LNCAP (cell line): ENCODE results near the gene TLE4.

Source experiments
- CTCF ChIP-seq: fragments of 450-650 bp; IDR thresholded peaks from 2 replicates; pipeline ENCODE4 v1.5.1; 2017; ENCODE audit warnings: mild to moderate bottlenecking

Gene TLE4

GRCh38 chr9:79633558-79633957, 61.8 kb downstream of the TLE4 start:
- no peak for TF ChIP-seq CTCF

- TF ChIP-seq CTCF, result no peak
Observed at GRCh38 chr9:79637177-79637925, 65.6 kb downstream of the TLE4 start.

GRCh38 chr9:79638806-79639205, 67.0 kb downstream of the TLE4 start:
- no peak for TF ChIP-seq CTCF

GRCh38 chr9:79639354-79639753, 67.6 kb downstream of the TLE4 start:
- TF ChIP-seq CTCF, result no peak

GRCh38 chr9:79641070-79641469, 69.3 kb downstream of the TLE4 start:
- TF ChIP-seq CTCF, result no peak

GRCh38 chr9:79642671-79643070, 70.9 kb downstream of the TLE4 start:
- TF ChIP-seq CTCF, result no peak

GRCh38 chr9:79644048-79644447, 72.3 kb downstream of the TLE4 start:
- TF ChIP-seq CTCF, result no peak

- TF ChIP-seq CTCF, result no peak
Observed at GRCh38 chr9:79644601-79645000, 72.8 kb downstream of the TLE4 start.
